Neural progenitor cell (in vitro differentiated cells): Measurements from ENCODE around the gene ITGAD. TPM values are rescaled to one million over a fixed set of nuclear protein-coding genes. Genes with fewer than 3 reads are reported as not detected.
A peak's percentile ranks its signal among the peaks of the same experiment; 100 is the strongest.

Experiments
- DNase-seq: peaks from one replicate; pipeline ENCODE4 v3.0.0-alpha.2; 2016; ENCODE audit warnings: low spot score
- H2AFZ ChIP-seq: fragments of 200-600 bp; sonication (generic); replicated peaks from 2 replicates; pipeline ENCODE4 v1.6.1; 2016; ENCODE audit warnings: antibody characterized with exemption
- H3F3A ChIP-seq: fragments of 200-600 bp; sonication (generic); 2 replicates; pipeline ENCODE4 v1.6.1; 2016; ENCODE audit warnings: antibody characterized with exemption, low read depth
- H3K27ac ChIP-seq: fragments of 200-600 bp; sonication (generic); 2 replicates; pipeline ENCODE4 v1.5.1; 2016; ENCODE audit warnings: mild to moderate bottlenecking
- H3K27me3 ChIP-seq: fragments of 200-600 bp; sonication (generic); 2 replicates; pipeline ENCODE4 v1.6.1; 2016; ENCODE audit warnings: mild to moderate bottlenecking, moderate library complexity
- H3K36me3 ChIP-seq: fragments of 200-600 bp; sonication (generic); 2 replicates; pipeline ENCODE4 v1.5.1; 2016
- H3K4me1 ChIP-seq: fragments of 200-600 bp; sonication (generic); 2 replicates; pipeline ENCODE4 v1.6.1; 2016; ENCODE audit warnings: mixed run types
- H3K4me2 ChIP-seq: fragments of 200-600 bp; sonication (generic); 2 replicates; pipeline ENCODE4 v1.6.1; 2016
- H3K4me3 ChIP-seq: fragments of 200-600 bp; sonication (generic); 2 replicates; pipeline ENCODE4 v1.5.1; 2016
- H3K79me2 ChIP-seq: fragments of 200-600 bp; sonication (generic); 2 replicates; pipeline ENCODE4 v1.6.1; 2016; ENCODE audit warnings: low read depth
- H3K9ac ChIP-seq: fragments of 200-600 bp; sonication (generic); 2 replicates; pipeline ENCODE4 v1.6.1; 2016
- H3K9me3 ChIP-seq: fragments of 200-600 bp; sonication (generic); 2 replicates; pipeline ENCODE4 v1.5.1; 2016; ENCODE audit warnings: low read depth
- H4K20me1 ChIP-seq: fragments of 200-600 bp; sonication (generic); 2 replicates; pipeline ENCODE4 v1.6.1; 2016; ENCODE audit warnings: low read depth
- H3K27ac Mint-ChIP-seq: 3 replicates; pipeline ENCODE4 v1.8.0; 2021; ENCODE audit warnings: mixed read lengths
- H3K27me3 Mint-ChIP-seq: 2 replicates; pipeline ENCODE4 v1.8.0; 2022; ENCODE audit warnings: low read depth, mild to moderate bottlenecking, inconsistent platforms, moderate library complexity, mixed read lengths; ENCODE audit not compliant: insufficient read depth
- H3K36me3 Mint-ChIP-seq: 3 replicates; pipeline ENCODE4 v1.8.0; 2021; ENCODE audit warnings: mixed read lengths
- H3K4me1 Mint-ChIP-seq: 3 replicates; pipeline ENCODE4 v1.8.0; 2021; ENCODE audit warnings: mixed read lengths
- H3K4me3 Mint-ChIP-seq: 3 replicates; pipeline ENCODE4 v1.8.0; 2021; ENCODE audit warnings: mild to moderate bottlenecking, moderate library complexity, mixed read lengths
- H3K9me3 Mint-ChIP-seq: 3 replicates; pipeline ENCODE4 v1.8.0; 2020; ENCODE audit warnings: mixed read lengths
- CTCF ChIP-seq: fragments of 200-600 bp; sonication (generic); IDR thresholded peaks from 2 replicates; pipeline ENCODE4 v1.5.1; 2017; ENCODE audit warnings: antibody characterized with exemption, mild to moderate bottlenecking
- EZH2 ChIP-seq: fragments of 200-600 bp; sonication (generic); IDR thresholded peaks from 2 replicates; pipeline ENCODE4 v1.6.1; 2017; ENCODE audit warnings: antibody characterized with exemption, mild to moderate bottlenecking, moderate library complexity
- EZH2phosphoT487 ChIP-seq: fragments of 200-600 bp; sonication (generic); IDR thresholded peaks from 2 replicates; pipeline ENCODE4 v1.6.1; 2017; ENCODE audit warnings: antibody characterized with exemption
- total RNA-seq: library from RNA; depleted of rRNA; stranded (reverse); fragments of >200 nt; gene quantifications from 2 replicates; pipeline ENCODE4 v1.2.3, GENCODE V29; 2015; ENCODE audit warnings: low replicate concordance

The ITGAD gene
- total RNA-seq, 1 donor from 2014 or later = not detected

- Histone ChIP-seq H3K4me3 (no peak overlapping the region), H3K9me3 (no peaks in the 10 kb centered on the region), H3K79me2 (no peaks in the 10 kb centered on the region), H3K9ac (no peak overlapping the region), H3F3A (no peaks in the 10 kb centered on the region), H3K36me3 (no peaks in the 10 kb centered on the region), H3K27ac (no peak overlapping the region), H4K20me1 (no peaks in the 10 kb centered on the region), H3K4me2 (no peak overlapping the region), H3K27me3 (peaks cover 7% of the 10 kb centered on the region), H3K4me1 (no peaks in the 10 kb centered on the region), H2AFZ (no peak overlapping the region)
- H3K36me3 Mint-ChIP-seq = no peaks in the 10 kb centered on the region
- H3K4me3 Mint-ChIP-seq = no peak overlapping the region
- TF ChIP-seq EZH2 (no peak), CTCF (no peak)
- no peak overlapping the region for H3K27ac Mint-ChIP-seq
- no peak for DNase-seq
- peaks cover 2% of the 10 kb centered on the region for H3K9me3 Mint-ChIP-seq
- H3K4me1 Mint-ChIP-seq = peaks cover 8% of the 10 kb centered on the region
- H3K27me3 Mint-ChIP-seq = peaks cover 7% of the 10 kb centered on the region
Measured at GRCh38 chr16:31429796-31430195, 36.7 kb downstream of the ITGAD start.

- no peak overlapping the region for H3K27ac ChIP-seq
- no peak overlapping the region for H3K4me2 ChIP-seq
- H2AFZ ChIP-seq = no peak overlapping the region
- Mint-ChIP-seq H3K9me3 (peaks cover 2% of the 10 kb centered on the region), H3K4me3 (no peak overlapping the region), H3K36me3 (no peaks in the 10 kb centered on the region), H3K27me3 (peaks cover 8% of the 10 kb centered on the region), H3K27ac (no peak overlapping the region), H3K4me1 (peaks cover 8% of the 10 kb centered on the region)
- peak; percentile 45 for DNase-seq
- no peaks in the 10 kb centered on the region for H3F3A ChIP-seq
- no peak overlapping the region for H3K4me3 ChIP-seq
- H3K36me3 ChIP-seq = no peaks in the 10 kb centered on the region
- H3K79me2 ChIP-seq = no peaks in the 10 kb centered on the region
- no peaks in the 10 kb centered on the region for H4K20me1 ChIP-seq
- no peaks in the 10 kb centered on the region for H3K9me3 ChIP-seq
- TF ChIP-seq EZH2phosphoT487 (no peak), CTCF (no peak), EZH2 (no peak)
- H3K4me1 ChIP-seq = no peaks in the 10 kb centered on the region
- H3K9ac ChIP-seq = no peak overlapping the region
- H3K27me3 ChIP-seq = peaks cover 7% of the 10 kb centered on the region
Measured at GRCh38 chr16:31430380-31431052, 37.4 kb downstream of the ITGAD start.

GRCh38 chr16:31435341-31436220 is 42.4 kb downstream of the ITGAD start:
- DNase-seq = no peak
- H2AFZ ChIP-seq = no peak overlapping the region
- no peaks in the 10 kb centered on the region for H3F3A ChIP-seq
- no peak overlapping the region for H3K27ac ChIP-seq
- H4K20me1 ChIP-seq = no peaks in the 10 kb centered on the region
- Mint-ChIP-seq H3K27ac (peak overlapping the region; percentile 74), H3K36me3 (no peaks in the 10 kb centered on the region), H3K27me3 (peaks cover 3% of the 10 kb centered on the region), H3K9me3 (no peaks in the 10 kb centered on the region), H3K4me3 (no peak overlapping the region), H3K4me1 (peaks cover 6% of the 10 kb centered on the region)
- no peaks in the 10 kb centered on the region for H3K79me2 ChIP-seq
- no peaks in the 10 kb centered on the region for H3K4me1 ChIP-seq
- TF ChIP-seq EZH2 = no peak
- no peak for TF ChIP-seq EZH2phosphoT487
- TF ChIP-seq CTCF = no peak
- no peaks in the 10 kb centered on the region for H3K36me3 ChIP-seq
- no peaks in the 10 kb centered on the region for H3K27me3 ChIP-seq
- no peak overlapping the region for H3K9ac ChIP-seq
- H3K4me2 ChIP-seq = no peak overlapping the region
- no peak overlapping the region for H3K4me3 ChIP-seq
- no peaks in the 10 kb centered on the region for H3K9me3 ChIP-seq
